ENCODE results near the gene SECISBP2L.

DNA sequence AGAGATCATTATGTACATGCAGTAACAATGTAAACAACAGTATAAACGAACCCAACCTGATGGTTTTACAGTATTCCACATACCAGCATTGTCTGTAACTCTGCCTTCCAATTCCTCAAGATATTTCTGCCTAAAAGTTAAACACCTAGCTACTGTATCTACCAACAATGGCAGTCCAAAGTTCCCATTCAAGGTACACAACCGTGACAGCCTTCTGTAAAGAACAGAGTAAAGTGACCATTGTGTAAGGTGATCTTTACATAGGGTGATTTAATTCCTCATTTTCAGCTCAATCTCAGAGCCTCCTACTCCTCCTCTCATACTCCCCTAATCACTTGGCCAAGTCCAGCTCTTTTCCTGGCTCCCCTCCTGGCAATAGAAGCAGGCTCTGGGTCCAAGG, 10.4 kb downstream of the SECISBP2L start:
- TF ChIP-seq, protein P1, sequence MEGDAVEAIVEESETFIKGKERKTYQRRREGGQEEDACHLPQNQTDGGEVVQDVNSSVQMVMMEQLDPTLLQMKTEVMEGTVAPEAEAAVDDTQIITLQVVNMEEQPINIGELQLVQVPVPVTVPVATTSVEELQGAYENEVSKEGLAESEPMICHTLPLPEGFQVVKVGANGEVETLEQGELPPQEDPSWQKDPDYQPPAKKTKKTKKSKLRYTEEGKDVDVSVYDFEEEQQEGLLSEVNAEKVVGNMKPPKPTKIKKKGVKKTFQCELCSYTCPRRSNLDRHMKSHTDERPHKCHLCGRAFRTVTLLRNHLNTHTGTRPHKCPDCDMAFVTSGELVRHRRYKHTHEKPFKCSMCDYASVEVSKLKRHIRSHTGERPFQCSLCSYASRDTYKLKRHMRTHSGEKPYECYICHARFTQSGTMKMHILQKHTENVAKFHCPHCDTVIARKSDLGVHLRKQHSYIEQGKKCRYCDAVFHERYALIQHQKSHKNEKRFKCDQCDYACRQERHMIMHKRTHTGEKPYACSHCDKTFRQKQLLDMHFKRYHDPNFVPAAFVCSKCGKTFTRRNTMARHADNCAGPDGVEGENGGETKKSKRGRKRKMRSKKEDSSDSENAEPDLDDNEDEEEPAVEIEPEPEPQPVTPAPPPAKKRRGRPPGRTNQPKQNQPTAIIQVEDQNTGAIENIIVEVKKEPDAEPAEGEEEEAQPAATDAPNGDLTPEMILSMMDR (IDR thresholded peaks at IDR 0.05; ENCODE audit: poor library complexity), result no peak
- TF ChIP-seq EZH2 (IDR thresholded peaks at IDR 0.05; ENCODE audit: borderline replicate concordance), result no peak

Data from hepatocyte (in vitro differentiated cells).